Adipose tissue (tissue), 3 donors: ENCODE data around the gene SPCS2. TPM values are rescaled to one million over a fixed set of nuclear protein-coding genes. Genes with fewer than 3 reads are reported as not detected.
"Not testable (repeated sequence)": the region's sequence is repeated elsewhere in the genome, so short reads cannot be mapped to it uniquely, and the experiment has no call there.

Source experiments
- H3K27ac ChIP-seq: one replicate; pipeline ENCODE4 v1.5.1; 2013; ENCODE audit warnings: low read depth, low read length
- WGBS, 3 donors: extraction: QIAGEN DNeasy Blood & Tissue Kit; methylation state at CpG; one replicate each; pipeline ENCODE4 v1.1.7; 2013; 5-methylcytosine and 5-hydroxymethylcytosine counted together
- polyA plus RNA-seq, 3 donors: library from polyadenylated mRNA; stranded (reverse); fragments of 200-250 nt; gene quantifications; one replicate each; pipeline ENCODE4 v1.2.3, GENCODE V29; 2013
- donor health status: healthy with polysubstance abuse.
- donor health status: Bipolar disorder and iron deficiency.
- donor health status: healthy.

SPCS2 gene
- polyA plus RNA-seq, 3 donors, result 58.1 to 85.6 (median 67.9) TPM

DNA sequence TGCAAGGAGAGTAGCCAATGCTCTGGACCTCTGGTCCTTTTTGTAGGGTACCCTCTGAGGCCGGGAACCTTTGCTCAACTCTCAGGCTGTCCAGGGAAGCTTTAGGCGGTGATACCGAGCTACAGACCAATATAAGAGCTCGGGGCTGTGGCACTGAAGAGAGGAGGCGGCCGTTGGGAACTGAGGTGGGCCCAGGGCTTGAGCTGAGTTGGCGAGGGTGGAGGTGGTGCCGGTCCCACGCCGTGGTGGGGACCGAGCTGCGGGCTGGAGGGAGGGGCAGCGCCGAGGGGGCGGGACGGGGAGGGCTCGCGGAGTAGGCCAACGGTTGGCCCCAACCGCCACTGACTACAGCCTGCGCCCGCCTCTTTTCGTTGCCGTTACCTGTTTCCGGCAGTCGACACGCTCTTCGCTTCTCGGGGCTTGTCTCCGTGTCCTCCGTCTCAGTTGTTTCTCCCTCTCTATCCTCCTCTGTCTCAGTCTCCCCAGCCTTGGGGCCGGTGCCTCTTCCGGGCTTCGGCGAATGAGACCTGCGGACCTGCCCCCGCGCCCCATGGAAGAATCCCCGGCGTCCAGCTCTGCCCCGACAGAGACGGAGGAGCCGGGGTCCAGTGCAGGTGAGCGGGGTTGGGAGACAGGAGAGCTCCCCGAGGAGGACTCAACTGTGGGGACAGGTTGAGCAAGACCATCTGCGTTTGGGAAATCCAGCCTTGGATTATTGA is 39.6 kb downstream of the SPCS2 start, which contains the start of gene NEU3:
Gene NEU3 (plus strand): TSS at position 393 of the 719 bp plus-strand sequence. CDS start 128 bp downstream, at position 521.
- WGBS, 3 donors, result 1% methylated on average over 27 to 46 of the region's 46 CpGs
- H3K27ac ChIP-seq, result no peak within 1 kb of the TSS

DNA sequence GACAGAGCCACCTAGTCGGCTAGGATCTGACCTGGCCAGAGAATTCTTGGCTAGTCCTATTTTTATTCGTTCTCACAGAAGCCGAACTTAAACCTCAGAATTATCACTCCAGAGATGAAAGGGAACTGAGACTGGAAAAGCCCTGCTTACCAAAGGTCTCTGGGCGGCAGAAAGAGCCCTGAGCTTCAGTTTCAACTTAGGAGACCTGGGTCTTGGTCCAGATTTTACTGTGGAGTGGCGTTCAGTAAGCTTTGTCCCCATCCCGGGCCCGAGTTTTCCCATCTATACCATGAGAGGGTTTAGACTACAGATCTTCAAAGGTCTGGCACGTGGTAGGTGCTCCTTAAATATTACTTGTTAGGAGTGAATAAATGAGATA is 40.2 kb downstream of the SPCS2 start:
- no peak overlapping the region for H3K27ac ChIP-seq
- 5 to 7% (median 5%) methylated on average over 8 of the region's 8 CpGs for WGBS, 3 donors

DNA sequence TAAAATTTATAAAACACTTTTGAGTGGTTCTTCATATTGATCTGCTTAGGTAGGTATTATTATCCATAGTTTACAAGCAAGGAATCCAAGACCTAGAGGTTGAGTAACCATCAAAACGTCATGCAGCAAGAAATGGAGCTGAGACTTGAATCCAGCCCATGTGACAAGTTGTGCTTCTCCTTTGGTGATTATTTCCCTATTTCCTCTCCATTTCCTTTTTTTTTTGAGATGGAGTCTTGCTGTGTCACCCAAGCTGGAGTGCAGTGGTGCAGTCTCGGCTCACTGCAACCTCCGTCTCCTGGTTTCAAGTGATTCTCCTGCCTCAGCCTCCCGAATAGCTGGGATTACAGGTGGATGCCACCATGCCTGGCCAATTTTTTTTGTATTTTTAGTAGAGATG is 41.1 kb downstream of the SPCS2 start:
- WGBS, 3 donors, result 65 to 91% (median 77%) methylated on average over 4 of the region's 4 CpGs
- H3K27ac ChIP-seq, result not testable (repeated sequence)

DNA sequence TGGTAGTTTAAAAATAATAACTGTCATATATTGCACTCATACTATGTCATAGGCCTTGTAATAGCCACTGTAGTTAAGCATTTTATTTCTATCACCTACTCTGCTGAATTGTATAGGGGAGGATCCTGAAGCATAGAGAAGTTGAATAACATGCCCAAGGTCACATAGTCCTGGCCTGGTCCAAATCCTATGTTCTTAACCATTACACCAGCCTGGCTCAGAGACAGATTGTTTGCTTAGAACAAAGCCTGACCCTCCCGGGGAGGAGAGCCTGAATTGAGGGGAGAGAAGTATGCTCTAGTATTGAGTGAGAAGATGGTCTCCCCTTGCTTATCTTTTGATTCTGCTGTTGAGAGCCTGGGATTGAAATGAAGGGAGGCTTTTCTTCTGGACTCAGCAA is 41.9 kb downstream of the SPCS2 start:
- H3K27ac ChIP-seq, result no peak overlapping the region
- WGBS, 3 donors, result 20 to 86% (median 67%) methylated on average over 1 of the region's 1 CpG

DNA sequence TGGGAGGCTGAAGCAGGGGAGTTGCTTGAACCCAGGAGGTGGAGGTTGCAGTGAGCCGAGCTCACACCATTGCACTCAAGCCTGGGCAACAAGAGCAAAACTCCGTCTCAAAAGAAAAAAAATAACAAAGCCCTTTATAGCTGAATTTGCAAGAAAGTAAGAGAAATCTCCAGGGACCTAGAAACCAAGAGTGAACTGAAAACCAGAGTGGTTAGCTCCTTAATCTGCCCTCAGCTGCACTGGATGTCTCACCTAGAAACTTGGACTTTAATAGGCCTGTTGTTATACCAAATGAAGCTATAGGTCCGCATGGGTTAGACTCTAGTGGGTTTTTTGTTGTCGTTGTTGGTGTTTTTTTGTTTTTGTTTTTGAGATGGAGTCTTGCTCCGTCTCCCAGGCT is 43.8 kb downstream of the SPCS2 start:
- no peak overlapping the region for H3K27ac ChIP-seq
- WGBS, 3 donors, result 92 to 95% (median 94%) methylated on average over 5 of the region's 5 CpGs

DNA sequence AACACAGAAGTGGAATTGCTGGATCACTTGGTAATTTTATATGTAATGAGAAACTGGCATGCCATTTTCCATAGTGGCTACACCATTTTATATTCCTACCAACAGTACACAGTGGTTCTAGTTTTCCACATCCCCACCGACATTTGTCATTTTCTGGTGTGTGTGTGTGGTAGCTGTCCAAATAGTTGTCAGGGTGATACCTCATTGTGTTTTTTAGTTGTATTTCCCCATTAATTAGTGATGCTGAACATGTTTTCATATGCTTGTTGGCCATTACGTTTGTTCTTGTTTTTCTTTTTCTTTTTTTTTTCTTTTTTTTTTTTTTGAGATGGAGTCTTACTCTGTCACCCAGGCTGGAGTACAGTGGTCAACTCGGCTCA is 51.9 kb downstream of the SPCS2 start:
- WGBS, 3 donors, result 86 to 89% (median 87%) methylated on average over 3 of the region's 3 CpGs
- H3K27ac ChIP-seq, result no peak overlapping the region

DNA sequence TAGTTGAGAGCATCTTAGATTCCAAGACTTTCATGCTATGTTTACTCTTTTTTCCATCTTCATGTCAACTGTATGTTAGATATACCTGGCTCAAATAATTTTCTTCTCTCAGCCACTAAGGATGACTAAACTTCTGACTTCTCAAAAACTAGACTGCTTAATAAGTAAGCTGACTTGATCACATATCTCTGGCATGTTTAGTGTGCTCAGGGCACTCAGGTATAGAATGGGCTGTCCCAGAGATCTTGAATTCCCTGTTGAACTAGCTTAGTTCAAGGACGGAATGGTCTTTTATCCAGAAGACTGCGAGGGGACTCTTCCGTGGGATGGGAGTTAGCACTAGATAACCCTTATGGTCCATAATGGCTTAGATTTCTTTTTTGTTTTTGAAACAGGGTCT is 52.6 kb downstream of the SPCS2 start:
- no peak overlapping the region for H3K27ac ChIP-seq
- 84 to 95% (median 91%) methylated on average over 3 of the region's 3 CpGs for WGBS, 3 donors

DNA sequence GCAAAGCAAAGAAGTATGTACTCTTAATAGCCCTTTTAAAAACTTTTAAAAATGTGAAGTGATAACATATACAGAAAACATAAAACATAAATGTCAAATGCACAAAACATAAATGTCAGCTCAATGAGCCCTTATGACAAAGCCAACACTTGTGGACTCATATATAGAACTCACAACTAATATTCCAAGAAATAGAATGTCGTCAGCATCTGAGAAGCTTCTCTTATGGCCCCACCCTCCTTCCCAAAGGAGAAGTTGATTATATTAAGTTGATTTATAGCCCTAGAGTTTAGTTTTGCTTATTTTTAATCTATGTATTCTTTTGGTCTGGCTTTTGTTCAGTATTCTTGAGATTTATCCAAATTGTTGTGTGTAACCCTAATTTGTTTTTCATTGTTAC is 53.5 kb downstream of the SPCS2 start:
- WGBS, 3 donors, result 86 to 95% (median 91%) methylated on average over 1 of the region's 1 CpG
- no peak overlapping the region for H3K27ac ChIP-seq

DNA sequence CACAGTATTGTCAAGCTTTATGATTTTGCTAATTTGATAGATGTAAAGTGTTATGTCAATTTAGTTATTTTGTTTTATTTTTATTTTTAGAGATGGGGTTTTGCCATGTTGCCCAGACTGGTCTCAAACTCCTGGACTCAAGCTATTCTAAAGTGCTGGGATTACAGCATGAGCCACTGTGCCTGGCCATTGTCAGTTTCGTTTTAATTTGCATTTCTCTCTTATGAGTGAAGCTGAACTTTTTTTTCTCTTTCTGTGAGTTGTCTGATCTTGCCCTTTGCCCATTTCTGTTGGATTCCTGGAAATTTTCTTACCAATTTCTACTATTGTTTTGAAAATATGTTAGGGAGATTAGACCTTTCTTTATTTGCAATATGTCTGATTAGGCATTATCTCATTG is 55.1 kb downstream of the SPCS2 start:
- no peak overlapping the region for H3K27ac ChIP-seq
- WGBS, 3 donors, result 67 to 88% (median 83%) methylated on average over 1 of the region's 1 CpG

DNA sequence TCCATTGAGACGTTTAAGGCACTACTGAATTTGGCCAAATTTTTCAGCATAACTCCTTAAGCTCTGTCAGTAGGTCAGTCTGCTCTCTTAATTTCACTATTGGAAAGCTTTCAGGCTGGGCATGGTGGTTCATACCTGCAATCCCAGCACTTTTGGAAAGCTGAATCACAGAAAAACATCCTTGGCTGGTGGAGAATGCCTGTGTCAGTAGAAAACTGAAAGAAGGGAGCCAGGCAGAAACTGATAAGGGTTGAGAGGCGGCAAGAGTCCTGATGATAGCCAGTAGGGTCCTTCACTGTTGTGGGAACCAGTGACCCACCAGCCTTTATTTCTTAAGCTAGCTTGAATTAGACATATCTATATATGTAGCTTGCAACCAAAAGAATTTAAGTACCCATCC is 62.3 kb downstream of the SPCS2 start:
- WGBS, 3 donors, result 76 to 86% (median 77%) methylated on average over 2 of the region's 2 CpGs

DNA sequence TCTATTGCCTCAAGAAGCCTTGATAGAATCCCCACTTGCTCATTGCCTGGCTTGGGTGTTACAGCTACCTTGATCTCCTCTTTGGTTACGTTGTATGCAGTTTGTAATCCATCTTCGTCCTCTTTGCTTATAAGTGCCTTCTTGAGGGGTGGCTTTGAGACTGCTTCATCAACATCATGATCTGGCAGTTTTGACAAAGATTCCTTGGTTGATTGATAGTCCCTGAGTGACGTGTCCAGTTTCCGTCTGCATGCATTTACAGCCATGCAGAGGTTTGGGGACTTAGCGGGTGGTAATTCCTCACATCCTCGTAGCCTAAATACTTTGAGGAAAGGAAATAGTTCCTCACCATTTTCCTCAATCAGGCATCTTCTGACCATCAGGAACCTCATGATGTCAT is 62.8 kb downstream of the SPCS2 start:
- H3K27ac ChIP-seq, result no peak overlapping the region
- WGBS, 3 donors, result 94 to 96% (median 95%) methylated on average over 6 of the region's 6 CpGs

More for the DNA sequence above, 62.3 kb downstream of the SPCS2 start:
- H3K27ac ChIP-seq, result no peak overlapping the region

DNA sequence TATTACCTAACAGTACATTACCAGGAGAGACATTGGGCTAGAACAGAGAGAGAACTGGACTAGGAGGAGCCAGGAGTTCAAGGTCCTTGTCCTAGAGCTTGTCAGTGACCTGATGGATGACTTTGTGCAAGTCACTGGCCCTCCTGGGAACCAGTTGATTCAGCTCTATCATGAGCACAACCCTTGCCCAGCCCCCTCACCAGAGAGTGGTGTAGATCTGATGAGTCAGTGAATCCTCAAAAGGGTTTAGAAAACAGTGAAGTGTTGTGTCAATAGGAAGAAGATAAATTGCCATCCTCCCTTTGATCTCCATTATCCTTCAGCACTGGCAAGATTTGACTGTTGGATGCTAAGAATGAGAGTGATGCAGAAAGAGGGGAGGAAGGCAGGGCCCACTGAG is 64.0 kb downstream of the SPCS2 start:
- no peak overlapping the region for H3K27ac ChIP-seq

DNA sequence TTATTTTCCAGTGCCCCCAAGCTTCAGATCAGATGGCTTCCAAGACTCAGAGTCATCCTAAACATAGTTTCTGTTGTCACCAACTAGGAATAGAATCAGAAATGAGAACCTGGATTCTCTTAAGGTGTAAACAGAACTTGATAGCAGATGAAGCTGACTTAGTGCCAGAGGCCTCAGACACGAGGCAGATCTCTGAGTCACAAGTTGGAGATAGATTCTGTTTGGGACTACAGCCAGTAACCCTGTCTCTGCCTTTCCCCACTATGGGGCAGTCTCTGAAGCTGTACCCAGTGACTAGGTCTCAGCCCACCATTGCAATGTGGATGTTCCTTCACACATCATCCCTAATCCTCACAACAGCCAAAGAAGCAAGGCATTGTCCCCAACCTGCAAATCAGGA is 65.1 kb downstream of the SPCS2 start:
- no peak overlapping the region for H3K27ac ChIP-seq

DNA sequence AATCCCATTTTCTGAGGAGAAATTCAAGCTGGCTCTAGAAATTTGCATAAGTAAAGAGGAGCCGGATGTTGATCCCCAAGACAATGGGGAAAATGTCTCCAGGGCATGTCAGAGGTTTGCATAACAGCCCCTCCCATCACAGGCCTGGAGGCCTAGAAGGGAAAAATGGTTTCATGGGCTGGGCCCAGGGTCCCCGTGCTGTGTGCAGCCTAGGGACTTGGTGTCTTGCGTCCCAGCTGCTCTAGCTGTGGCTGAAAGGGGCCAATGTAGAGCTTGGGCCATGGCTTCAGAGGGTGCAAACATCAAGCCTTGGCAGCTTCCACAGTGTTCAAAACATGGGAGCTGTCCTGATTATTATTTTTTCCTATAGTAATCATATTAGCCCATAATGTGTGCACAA is 70.1 kb downstream of the SPCS2 start:
- WGBS, 3 donors, result 95 to 100% (median 97%) methylated on average over 3 of the region's 3 CpGs

More for the DNA sequence above, 65.1 kb downstream of the SPCS2 start:
- 0 to 33% (median 24%) methylated on average over 1 of the region's 1 CpG for WGBS, 3 donors

DNA sequence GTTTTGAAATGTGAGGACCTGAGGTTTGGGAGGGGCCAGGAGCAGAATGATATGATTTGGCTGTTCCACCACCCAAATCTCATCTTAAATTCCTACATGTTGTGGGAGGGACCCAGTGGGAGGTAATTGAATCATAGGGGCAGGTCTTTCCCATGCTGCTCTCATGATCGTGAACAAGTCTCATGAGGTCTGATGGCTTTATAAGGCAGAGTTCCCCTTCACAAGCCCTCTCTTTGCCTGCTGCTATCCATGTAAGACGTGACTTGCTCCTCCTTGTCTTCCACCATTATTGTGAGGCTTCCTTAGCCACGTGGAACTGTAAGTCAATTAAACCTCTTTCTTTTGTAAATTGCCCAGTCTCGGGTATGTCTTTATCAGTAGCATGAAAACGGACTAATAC is 71.3 kb downstream of the SPCS2 start:
- not testable (repeated sequence) for H3K27ac ChIP-seq
- 79 to 92% (median 84%) methylated on average over 5 of the region's 5 CpGs for WGBS, 3 donors

More for the DNA sequence above, 70.1 kb downstream of the SPCS2 start:
- not testable (repeated sequence) for H3K27ac ChIP-seq

DNA sequence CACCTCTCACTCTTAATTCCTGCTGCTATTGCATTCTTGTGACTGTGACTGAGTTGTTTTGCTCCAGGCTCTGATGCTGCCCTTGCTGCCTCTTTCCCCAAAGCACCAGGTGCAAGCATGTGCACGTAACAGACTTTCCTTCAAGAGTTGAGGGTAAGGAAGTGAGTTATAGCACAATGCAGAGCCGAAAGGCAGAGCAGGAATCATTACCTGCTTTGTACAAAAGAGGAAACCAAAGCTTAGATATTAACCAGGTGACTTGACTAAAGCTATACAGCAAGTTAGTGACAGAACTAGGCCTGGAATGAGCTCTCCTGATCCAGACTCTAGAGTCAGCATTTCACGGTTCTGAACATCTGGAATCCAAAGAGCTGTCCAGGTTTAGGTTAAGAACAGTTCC is 73.2 kb downstream of the SPCS2 start:
- H3K27ac ChIP-seq, result no peak overlapping the region
- WGBS, 3 donors, result 60 to 87% (median 79%) methylated on average over 3 of the region's 3 CpGs

DNA sequence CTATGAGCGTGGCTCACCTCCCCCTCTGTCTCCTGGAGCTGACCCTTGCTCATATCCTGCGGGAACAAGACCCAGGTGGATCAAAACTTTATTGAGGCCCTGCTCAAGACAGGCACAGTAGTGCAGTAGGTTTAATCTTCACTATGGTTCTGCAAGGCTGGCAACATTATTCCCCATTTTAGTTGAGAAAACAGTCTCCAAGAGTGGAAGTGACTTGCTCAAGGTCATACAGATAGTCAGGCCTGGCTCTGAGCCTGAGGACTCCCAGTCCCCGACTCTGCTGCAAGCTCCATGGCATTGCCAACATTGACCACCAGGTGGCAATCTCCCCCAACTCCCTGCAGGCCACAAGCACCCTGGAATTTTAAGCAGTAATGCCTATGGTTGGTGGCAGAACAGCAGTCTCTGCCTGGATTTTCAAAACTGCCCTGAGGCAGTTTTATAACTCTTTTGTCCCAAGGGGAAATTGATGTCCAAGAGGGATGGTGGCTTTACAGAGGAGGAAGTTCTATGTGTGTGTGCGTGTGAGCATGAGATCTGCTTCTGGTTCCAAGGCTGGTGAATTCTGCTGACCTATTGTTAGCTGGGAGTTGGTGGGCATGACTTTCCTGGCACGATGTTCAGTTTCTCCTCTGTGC is 73.8 kb downstream of the SPCS2 start:
- 45 to 62% (median 59%) methylated on average over 5 of the region's 5 CpGs for WGBS, 3 donors
- H3K27ac ChIP-seq, result no peak overlapping the region

DNA sequence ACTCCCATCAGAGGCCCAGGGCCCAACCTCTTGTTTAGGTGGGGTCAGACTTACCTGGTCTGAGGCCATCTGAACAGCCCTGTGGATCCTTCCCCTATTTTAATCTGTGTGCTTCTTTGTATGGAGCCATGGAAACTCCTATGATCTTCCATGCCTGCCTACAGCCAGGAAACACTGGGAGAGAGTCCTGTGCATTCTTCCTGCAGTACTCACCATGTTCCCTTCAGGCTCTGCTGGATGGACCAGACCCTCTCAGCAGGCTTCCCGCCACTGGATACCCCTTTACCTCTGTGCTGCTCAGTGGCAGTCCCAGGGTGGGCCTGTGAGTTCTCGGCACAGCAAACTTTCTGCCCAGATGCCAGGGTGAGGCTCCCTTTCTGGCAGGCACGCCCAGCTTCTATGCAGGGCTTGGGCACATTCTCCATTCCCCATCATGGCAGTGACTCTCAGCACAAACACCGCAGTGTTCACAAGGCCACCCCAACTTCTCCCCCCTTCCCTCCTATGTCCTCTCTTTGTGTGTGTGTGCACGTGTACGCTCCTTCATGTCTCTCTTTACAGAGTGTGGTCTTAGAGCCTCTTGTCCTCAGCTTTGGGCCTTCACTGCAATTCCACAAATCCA is 74.5 kb downstream of the SPCS2 start:
- no peak overlapping the region for H3K27ac ChIP-seq
- 92 to 94% (median 92%) methylated on average over 6 of the region's 6 CpGs for WGBS, 3 donors

DNA sequence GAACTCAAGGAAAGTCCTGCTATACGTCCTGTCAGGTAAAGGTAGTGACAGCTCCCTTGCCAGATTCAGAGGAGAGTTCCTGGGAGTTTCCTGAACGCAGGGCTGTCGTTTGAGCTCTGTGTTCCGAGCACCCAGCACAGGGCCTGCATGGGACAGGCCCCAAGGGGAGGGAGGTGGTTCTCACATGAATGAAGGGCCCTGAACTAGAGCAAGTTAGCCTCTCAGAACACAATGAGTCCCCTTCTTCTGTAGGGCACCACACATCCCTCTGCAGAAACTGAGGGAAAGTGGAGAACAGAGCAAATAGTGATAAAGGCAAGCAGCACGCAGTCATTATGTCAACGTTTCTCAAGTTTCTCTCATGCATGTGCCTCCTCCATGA is 75.0 kb downstream of the SPCS2 start:
- 70 to 90% (median 77%) methylated on average over 6 of the region's 6 CpGs for WGBS, 3 donors
- no peak overlapping the region for H3K27ac ChIP-seq

DNA sequence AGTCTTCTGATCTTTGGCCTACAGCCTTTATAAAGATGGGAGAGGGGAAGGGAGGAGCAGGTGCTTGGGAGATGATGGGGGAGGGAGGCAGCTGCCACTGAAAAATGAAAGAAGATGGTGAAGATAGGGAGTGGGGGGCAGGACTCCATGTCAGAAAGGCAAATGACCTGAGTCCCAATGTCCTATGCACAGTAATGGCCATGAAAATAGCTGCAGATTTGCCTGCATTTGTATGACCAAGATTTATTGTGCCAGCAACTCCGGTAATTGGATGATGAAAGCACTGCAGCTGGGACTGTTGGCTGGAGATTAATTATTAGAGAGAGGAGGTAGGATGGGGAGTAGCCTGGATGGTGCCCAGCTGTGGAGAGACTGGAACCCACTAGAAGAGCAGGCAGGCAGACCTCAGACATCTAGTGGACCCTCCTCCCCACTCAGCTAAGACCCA is 75.7 kb downstream of the SPCS2 start:
- WGBS, 3 donors, result 16 to 62% (median 59%) methylated on average over 1 of the region's 1 CpG
- H3K27ac ChIP-seq, result no peak overlapping the region
